Psoas muscle (tissue), 8 donors: ENCODE measurements around the gene MTHFSD. TPM values are rescaled to one million over a fixed set of nuclear protein-coding genes. Genes with fewer than 3 reads are reported as not detected.
A peak's percentile ranks its signal among the peaks of the same experiment; 100 is the strongest.

Source experiments
- ATAC-seq, 4 donors: fragments of 200-7000 bp; cut with Tn5 transposase; one replicate each; pipeline ENCODE4 v1.9.1; 2020; ENCODE audit warnings: moderate library complexity in 3 of 4, mild to moderate bottlenecking in 2 of 4
- DNase-seq, 2 donors: peaks; one replicate each; pipeline ENCODE4 v3.0.0-alpha.2; 2020
- H3K27ac ChIP-seq: fragments of 200-600 bp; one replicate; pipeline ENCODE4 v1.8.0; 2022
- H3K27me3 ChIP-seq, 3 donors: fragments of 200-600 bp in 1 of 3; one replicate each; pipeline versions ENCODE4 v1.6.1 to v1.8.0; 2013 to 2022; ENCODE audit warnings: low read length in 2 of 3, mild to moderate bottlenecking in 2 of 3, moderate library complexity in 1 of 3; ENCODE audit not compliant: insufficient read depth in 3 of 3
- H3K36me3 ChIP-seq, 2 donors: fragments of 200-600 bp in 1 of 2; one replicate each; pipeline versions ENCODE4 v1.6.1 to v1.8.0; 2013 to 2022; ENCODE audit warnings: low read depth in 1 of 2, mild to moderate bottlenecking in 1 of 2, moderate library complexity in 1 of 2; ENCODE audit not compliant: insufficient read depth in 1 of 2
- H3K4me1 ChIP-seq: fragments of 200-600 bp; one replicate; pipeline ENCODE4 v1.8.0; 2022
- H3K4me3 ChIP-seq: fragments of 200-600 bp; one replicate; pipeline ENCODE4 v1.8.0; 2022; ENCODE audit warnings: mild to moderate bottlenecking
- H3K9me3 ChIP-seq: fragments of 200-600 bp; one replicate; pipeline ENCODE4 v1.8.0; 2022
- WGBS, 3 donors: extraction: QIAGEN DNeasy Blood & Tissue Kit; methylation state at CpG; one replicate each; pipeline versions ENCODE4 v1.1.6 to v1.1.7; 2013; 5-methylcytosine and 5-hydroxymethylcytosine counted together
- intact Hi-C, 2 donors: fragments of 100-400 bp; cut with DNase I; formaldehyde crosslinking; loops; one replicate each; pipeline versions ENCODE4 v1.11.0 to v1.14.2; 2022
- polyA plus RNA-seq, 3 donors: library from polyadenylated mRNA; stranded (reverse); fragments of 200-250 nt; gene quantifications; one replicate each; pipeline ENCODE4 v1.2.3, GENCODE V29; 2013
- total RNA-seq, 4 donors: library from RNA; stranded (reverse); fragmentation: NEBNext Ultra II Directional in 2 of 4; extraction: Animal tissue kit (Norgen Biotek cat#: 25700) in 2 of 4; gene quantifications; one replicate each; pipeline versions ENCODE4 v1.2.1 to v1.2.4, GENCODE V29; 2021 to 2023
- TF ChIP-seq, protein P1 (sequence below): fragments of 200-600 bp; IDR thresholded peaks from one replicate; pipeline ENCODE4 v1.8.0; 2022; ENCODE audit warnings: antibody characterized with exemption
- donor health status: healthy with polysubstance abuse.
- donor health status: DM: no; HTN: no; CAD: no; lungs with moderate emphysema.
- donor health status: Bipolar disorder and iron deficiency.
- donor health status: healthy.
- donor health status: DM: yes; HTN: yes; CAD: no.
- donor health status: DM: no; HTN: no; CAD: no.
- donor health status: DM: no; HTN: no; CAD: no.
- donor health status: DM: yes; HTN: yes; CAD: no.

Gene MTHFSD
- total and polyA plus RNA-seq, 7 donors = 4.3 to 16.0 (median 8.1) TPM

DNA sequence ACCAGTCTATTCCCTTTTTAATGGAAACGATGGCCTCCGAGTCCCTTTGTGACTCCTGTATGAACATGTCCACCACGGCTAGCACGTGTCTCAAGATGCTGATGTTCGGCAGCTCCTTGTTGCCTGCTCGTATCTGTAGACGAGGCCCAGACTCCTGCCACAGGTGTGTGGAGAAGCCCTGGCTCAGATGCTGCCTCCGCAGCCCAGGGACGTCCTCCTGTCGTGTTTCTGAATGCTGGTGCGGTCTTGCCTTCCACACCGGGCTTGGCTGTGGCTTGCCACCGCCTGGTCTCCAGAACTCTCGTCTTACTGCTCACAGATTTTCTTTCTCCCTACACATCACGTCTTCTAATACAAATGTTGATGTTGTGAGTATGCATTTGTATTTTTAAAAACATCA is 27.7 kb downstream of the MTHFSD start:
- intact Hi-C loops = no loop called here
- no peaks in the 10 kb centered on the region for H3K4me1 ChIP-seq
- no peak for DNase-seq
- 91 to 94% (median 92%) methylated on average over 15 of the region's 15 CpGs for whole genome bisulfite sequencing, 3 donors
- TF ChIP-seq, protein P1, sequence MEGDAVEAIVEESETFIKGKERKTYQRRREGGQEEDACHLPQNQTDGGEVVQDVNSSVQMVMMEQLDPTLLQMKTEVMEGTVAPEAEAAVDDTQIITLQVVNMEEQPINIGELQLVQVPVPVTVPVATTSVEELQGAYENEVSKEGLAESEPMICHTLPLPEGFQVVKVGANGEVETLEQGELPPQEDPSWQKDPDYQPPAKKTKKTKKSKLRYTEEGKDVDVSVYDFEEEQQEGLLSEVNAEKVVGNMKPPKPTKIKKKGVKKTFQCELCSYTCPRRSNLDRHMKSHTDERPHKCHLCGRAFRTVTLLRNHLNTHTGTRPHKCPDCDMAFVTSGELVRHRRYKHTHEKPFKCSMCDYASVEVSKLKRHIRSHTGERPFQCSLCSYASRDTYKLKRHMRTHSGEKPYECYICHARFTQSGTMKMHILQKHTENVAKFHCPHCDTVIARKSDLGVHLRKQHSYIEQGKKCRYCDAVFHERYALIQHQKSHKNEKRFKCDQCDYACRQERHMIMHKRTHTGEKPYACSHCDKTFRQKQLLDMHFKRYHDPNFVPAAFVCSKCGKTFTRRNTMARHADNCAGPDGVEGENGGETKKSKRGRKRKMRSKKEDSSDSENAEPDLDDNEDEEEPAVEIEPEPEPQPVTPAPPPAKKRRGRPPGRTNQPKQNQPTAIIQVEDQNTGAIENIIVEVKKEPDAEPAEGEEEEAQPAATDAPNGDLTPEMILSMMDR = no peak
- H3K9me3 ChIP-seq = no peaks in the 10 kb centered on the region
- ATAC-seq = no peak
- H3K27ac ChIP-seq = no peak overlapping the region
- H3K36me3 ChIP-seq = peaks cover 0 to 18% of the 10 kb centered on the region in 2 donors
- no peak overlapping the region for H3K4me3 ChIP-seq
- peaks cover 0 to 13% (median 3%) of the 10 kb centered on the region in 3 donors for H3K27me3 ChIP-seq

DNA sequence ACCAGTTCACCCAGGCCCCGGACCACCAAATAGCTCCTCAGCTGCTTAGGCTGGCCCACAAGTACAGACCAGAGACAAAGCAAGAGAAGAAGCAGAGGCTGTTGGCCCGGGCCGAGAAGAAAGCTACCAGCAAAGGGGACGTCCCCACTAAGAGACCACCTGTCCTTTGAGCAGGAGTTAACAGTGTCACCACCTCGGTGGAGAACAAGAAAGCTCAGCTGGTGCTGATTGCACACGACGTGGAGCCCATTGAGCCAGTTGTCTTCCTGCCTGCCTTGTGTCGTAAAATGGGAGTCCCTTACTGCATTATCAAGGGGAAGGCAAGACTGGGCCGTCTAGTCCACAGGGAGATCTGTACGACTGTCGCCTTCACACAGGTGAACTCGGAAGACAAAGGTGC is 29.3 kb downstream of the MTHFSD start:
- Histone ChIP-seq H3K27ac (no peak overlapping the region), H3K9me3 (no peaks in the 10 kb centered on the region), H3K36me3 (peaks cover 0 to 8% of the 10 kb centered on the region in 2 donors), H3K4me3 (no peak overlapping the region), H3K4me1 (no peaks in the 10 kb centered on the region), H3K27me3 (peaks cover 0 to 30% (median 11%) of the 10 kb centered on the region in 3 donors)
- DNase-seq (no peak), ATAC-seq (no peak)
- WGBS, 3 donors = 46 to 59% (median 58%) methylated on average over 12 of the region's 12 CpGs
- intact Hi-C loops = no loop called here
- TF ChIP-seq, protein P1 = no peak

DNA sequence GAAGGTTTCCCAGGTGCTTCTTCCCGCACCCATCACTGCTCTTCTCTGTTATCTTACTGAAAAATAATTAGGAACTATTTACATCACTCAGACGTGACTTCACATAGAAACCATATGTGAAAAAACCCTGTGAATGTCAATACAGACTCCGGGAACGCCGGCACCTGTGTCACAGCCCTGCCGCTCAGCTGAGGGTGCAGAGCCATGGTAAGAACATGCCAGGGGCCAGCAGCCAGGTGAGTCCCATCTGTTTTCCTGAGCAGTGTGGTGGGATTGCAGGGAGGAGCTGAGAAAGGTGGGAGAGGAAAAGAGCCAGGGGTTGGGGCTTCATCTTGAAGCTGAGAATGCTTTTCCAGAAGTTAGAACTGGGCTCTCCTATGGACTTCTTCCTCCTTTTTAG is 31.0 kb downstream of the MTHFSD start:
- Histone ChIP-seq H3K36me3 (no peaks in the 10 kb centered on the region), H3K27ac (no peak overlapping the region), H3K27me3 (peaks cover 0 to 47% (median 14%) of the 10 kb centered on the region in 3 donors), H3K4me1 (no peaks in the 10 kb centered on the region), H3K4me3 (no peak overlapping the region), H3K9me3 (no peaks in the 10 kb centered on the region)
- TF ChIP-seq, protein P1 = no peak
- DNase-seq = no peak
- 63 to 74% (median 70%) methylated on average over 6 of the region's 6 CpGs for WGBS, 3 donors
- ATAC-seq = no peak
- intact Hi-C loops = loop anchor here in 1 of 2 donors (5.0 kb wide), 1 partner anchor 702 kb away; no protein-coding TSS in a partner anchor

DNA sequence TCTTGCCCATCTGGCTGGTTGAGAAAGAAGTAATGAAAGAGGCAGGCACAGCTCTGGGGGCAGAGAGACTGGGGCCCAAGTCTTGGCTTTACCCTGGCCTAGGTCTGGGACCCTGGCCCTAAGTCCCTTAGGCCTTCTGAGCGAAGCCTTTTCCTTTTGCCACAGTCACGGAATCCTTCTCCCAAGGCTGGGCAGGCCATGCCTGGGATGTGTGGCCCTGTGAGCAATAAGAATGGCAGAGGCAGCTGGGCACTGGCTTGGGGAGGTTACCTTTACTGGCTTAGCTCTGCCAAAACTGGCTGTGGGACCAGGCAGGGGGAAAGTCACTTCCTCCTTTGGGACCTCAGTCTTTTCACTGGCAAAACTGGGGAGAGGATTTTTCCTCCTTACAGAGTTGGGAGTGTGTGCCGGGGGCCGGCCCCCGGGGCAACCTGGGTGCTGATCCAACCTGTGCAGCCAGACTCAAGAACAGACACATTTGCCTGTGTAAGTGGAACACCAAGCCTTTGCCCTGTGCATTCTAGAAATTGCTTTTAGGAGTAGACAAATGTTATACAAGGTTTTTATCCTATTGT is 31.8 kb downstream of the MTHFSD start:
- DNase-seq = peak in 1 of 2 donors; percentile 32
- no peaks in the 10 kb centered on the region for H3K9me3 ChIP-seq
- peak in 1 of 4 donors; percentile 29 for ATAC-seq
- no peak overlapping the region for H3K27ac ChIP-seq
- intact Hi-C loops = loop anchor here in 1 of 2 donors (5.0 kb wide), 1 partner anchor 701 kb away; no protein-coding TSS in a partner anchor
- TF ChIP-seq, protein P1 = no peak
- WGBS, 3 donors = 58 to 63% (median 59%) methylated on average over 5 of the region's 5 CpGs
- no peaks in the 10 kb centered on the region for H3K36me3 ChIP-seq
- H3K4me1 ChIP-seq = no peaks in the 10 kb centered on the region
- peaks cover 0 to 55% (median 17%) of the 10 kb centered on the region in 3 donors for H3K27me3 ChIP-seq
- H3K4me3 ChIP-seq = no peak overlapping the region
